HG03378 (cell line): ENCODE data around the gene RNF224.
"Not testable (repeated sequence)": the region's sequence is repeated elsewhere in the genome, so short reads cannot be mapped to it uniquely, and the experiment has no call there.

Experiments
- ATAC-seq: cut with Tn5 transposase; IDR thresholded peaks from one replicate; pipeline ENCODE4 v1.9.1; 2021; ENCODE audit warnings: mild to moderate bottlenecking, moderate library complexity; ENCODE audit not compliant: unreplicated experiment

The RNF224 gene

GRCh38 chr9:137236936-137237421 lies 9.7 kb downstream of the RNF224 start:
- ATAC-seq, result no peak

- ATAC-seq, result no peak
Observed at GRCh38 chr9:137237759-137238726, 10.7 kb downstream of the RNF224 start.

GRCh38 chr9:137239541-137240200 lies 12.4 kb downstream of the RNF224 start:
- not testable (repeated sequence) for ATAC-seq

GRCh38 chr9:137240318-137240840 lies 13.1 kb downstream of the RNF224 start:
- peak; percentile 7 for ATAC-seq

- peak; percentile 86 for ATAC-seq
Observed at GRCh38 chr9:137240841-137241489, 13.7 kb downstream of the RNF224 start, which contains the start of gene TUBB4B. Gene TUBB4B (plus strand): TSS chr9:137241287. CDS start chr9:137241361, 74 bp downstream.

- no peak for ATAC-seq
Observed at GRCh38 chr9:137241490-137242268, 14.4 kb downstream of the RNF224 start.

- ATAC-seq, result no peak
Observed at GRCh38 chr9:137242269-137243203, 15.2 kb downstream of the RNF224 start.

GRCh38 chr9:137243266-137243625 lies 15.9 kb downstream of the RNF224 start:
- ATAC-seq, result not testable (repeated sequence)

- ATAC-seq, result no peak
Observed at GRCh38 chr9:137243626-137244485, 16.6 kb downstream of the RNF224 start.

GRCh38 chr9:137244486-137245449 lies 17.5 kb downstream of the RNF224 start:
- ATAC-seq, result no peak

GRCh38 chr9:137245450-137246421 lies 18.4 kb downstream of the RNF224 start:
- ATAC-seq, result no peak

GRCh38 chr9:137247135-137247915 lies 20.0 kb downstream of the RNF224 start:
- no peak for ATAC-seq

GRCh38 chr9:137247916-137248175 lies 20.5 kb downstream of the RNF224 start:
- no peak for ATAC-seq

GRCh38 chr9:137250329-137251193 lies 23.3 kb downstream of the RNF224 start:
- ATAC-seq, result no peak

- ATAC-seq, result no peak
Observed at GRCh38 chr9:137251194-137251461, 23.8 kb downstream of the RNF224 start, which contains the start of gene STPG3. Gene STPG3 (plus strand): TSS chr9:137251286. CDS start chr9:137251287, 1 bp downstream.
